ENCODE measurements around the gene USP31.
"Not testable (repeated sequence)": the region's sequence is repeated elsewhere in the genome, so short reads cannot be mapped to it uniquely, and the experiment has no call there.

The USP31 gene

GRCh38 chr16:23149993-23150364, 727 bp upstream of the USP31 start:
- H3K4me3 ChIP-seq (ENCODE audit: low read depth, low read length), result peak overlapping the region; percentile 70
- TF ChIP-seq CTCF (conservative IDR thresholded peaks at IDR 0.05; ENCODE audit: low read depth, low read length), result no peak
- DNase-seq (ENCODE audit: low read depth), result no peak

GRCh38 chr16:23148513-23149266, 562 bp downstream of the USP31 start:
- TF ChIP-seq CTCF (conservative IDR thresholded peaks at IDR 0.05; ENCODE audit: low read depth, low read length), result no peak
- H3K4me3 ChIP-seq (ENCODE audit: low read depth, low read length), result peak overlapping the region; percentile 70
- peak; percentile 56 for DNase-seq (ENCODE audit: low read depth)

DNA sequence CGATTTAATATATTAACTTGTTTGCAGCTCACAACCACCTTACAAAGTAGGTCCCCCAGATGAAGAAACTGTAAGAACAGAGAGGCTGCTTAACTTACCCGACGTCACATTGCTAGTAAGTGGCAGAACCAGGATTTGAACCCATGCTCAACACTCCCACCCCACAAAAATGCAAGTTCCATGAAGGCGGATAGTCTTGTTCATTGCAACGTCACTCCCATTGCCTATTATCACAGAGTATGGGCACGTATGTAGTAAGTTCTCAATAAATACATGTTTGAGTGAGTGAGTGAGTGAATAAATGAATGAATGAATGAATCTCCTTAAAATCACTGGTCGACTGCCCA, 1.1 kb downstream of the USP31 start:
- no peak for DNase-seq (ENCODE audit: low read depth)
- no peak for TF ChIP-seq CTCF (conservative IDR thresholded peaks at IDR 0.05; ENCODE audit: low read depth, low read length)
- H3K4me3 ChIP-seq (ENCODE audit: low read depth, low read length), result peak overlapping the region; percentile 70

- TF ChIP-seq CTCF (conservative IDR thresholded peaks at IDR 0.05; ENCODE audit: low read depth, low read length), result no peak
- no peak for DNase-seq (ENCODE audit: low read depth)
- no peak overlapping the region for H3K4me3 ChIP-seq (ENCODE audit: low read depth, low read length)
Measured at GRCh38 chr16:23147666-23148065, 1.6 kb downstream of the USP31 start.

- no peak for TF ChIP-seq CTCF (conservative IDR thresholded peaks at IDR 0.05; ENCODE audit: low read depth, low read length)
- no peak overlapping the region for H3K4me3 ChIP-seq (ENCODE audit: low read depth, low read length)
- no peak for DNase-seq (ENCODE audit: low read depth)
Measured at GRCh38 chr16:23146877-23147601, 2.2 kb downstream of the USP31 start.

DNA sequence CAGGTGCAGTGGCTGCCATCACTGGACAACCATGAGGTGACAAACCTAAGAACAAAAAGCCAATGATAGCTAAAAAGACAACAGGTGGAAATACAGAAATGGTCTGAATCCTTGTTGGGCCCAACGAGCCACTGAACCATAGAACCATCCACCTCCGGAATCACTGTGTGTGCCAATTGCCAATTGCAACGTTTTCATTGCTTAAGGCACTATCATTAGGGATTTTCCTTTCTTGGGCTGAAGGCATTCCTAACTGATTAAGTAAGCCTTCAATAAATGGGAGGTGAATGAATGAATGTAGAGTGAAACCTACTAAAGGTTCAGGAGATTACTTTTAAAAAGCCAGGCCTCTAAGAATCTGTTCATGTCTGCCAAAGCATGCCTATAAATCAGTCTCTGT, 3.6 kb downstream of the USP31 start:
- peak; percentile 78 for DNase-seq (ENCODE audit: low read depth)
- no peak for TF ChIP-seq CTCF (conservative IDR thresholded peaks at IDR 0.05; ENCODE audit: low read depth, low read length)
- H3K4me3 ChIP-seq (ENCODE audit: low read depth, low read length), result no peak overlapping the region

- no peak overlapping the region for H3K4me3 ChIP-seq (ENCODE audit: low read depth, low read length)
- no peak for DNase-seq (ENCODE audit: low read depth)
- TF ChIP-seq CTCF (conservative IDR thresholded peaks at IDR 0.05; ENCODE audit: low read depth, low read length), result no peak
Measured at GRCh38 chr16:23145186-23145585, 4.1 kb downstream of the USP31 start.

DNA sequence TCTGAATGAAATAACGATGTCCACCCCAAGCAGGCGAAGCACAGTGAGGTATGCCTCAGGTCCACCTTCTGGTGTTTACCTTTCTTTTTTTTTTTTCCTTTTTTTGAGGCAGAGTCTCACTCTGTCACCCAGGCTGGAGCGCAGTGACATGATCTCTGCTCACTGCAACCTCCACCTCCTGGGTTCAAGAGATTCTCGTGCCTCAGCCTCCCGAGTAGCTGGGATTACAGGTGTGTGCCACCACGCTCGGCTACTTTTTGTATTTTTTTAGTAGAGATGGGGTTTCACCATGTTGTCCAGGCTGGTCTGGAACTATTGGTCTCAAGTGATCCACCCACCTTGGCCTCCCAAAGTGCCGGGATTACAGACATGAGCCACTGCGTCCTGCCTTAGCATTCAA, 4.9 kb downstream of the USP31 start:
- DNase-seq (ENCODE audit: low read depth); H3K4me3 ChIP-seq (ENCODE audit: low read depth, low read length): not testable (repeated sequence)
